Stomach (tissue), 9 donors: ENCODE data around the gene ABCF2. TPM values are rescaled to one million over a fixed set of nuclear protein-coding genes. Genes with fewer than 3 reads are reported as not detected.

ENCODE experiments used
- DNase-seq, 2 donors: peaks; one replicate each; pipeline versions ENCODE4 v3.0.0 to v3.0.0-alpha.2; 2013 to 2019
- H3K27ac ChIP-seq, 5 donors: fragments of 200-600 bp in 4 of 5; sonication (generic) in 4 of 5; one replicate each; pipeline ENCODE4 v1.5.1; 2013 to 2019; ENCODE audit warnings: mild to moderate bottlenecking in 1 of 5, moderate library complexity in 1 of 5
- H3K27me3 ChIP-seq, 3 donors: fragments of 200-600 bp; sonication (generic); one replicate each; pipeline ENCODE4 v1.5.1; 2017 to 2019; ENCODE audit warnings: mixed run types in 1 of 3
- H3K36me3 ChIP-seq, 4 donors: fragments of 200-600 bp; sonication (generic); 1 replicate in 3 of 4; 2 replicates in 1 of 4; pipeline ENCODE4 v1.5.1; 2016 to 2019
- H3K4me1 ChIP-seq, 4 donors: fragments of 200-600 bp; sonication (generic); one replicate each; pipeline ENCODE4 v1.5.1; 2016 to 2019
- H3K4me3 ChIP-seq, 4 donors: fragments of 200-600 bp; sonication (generic) in 3 of 4; one replicate each; pipeline ENCODE4 v1.5.1; 2016 to 2019; ENCODE audit warnings: mild to moderate bottlenecking in 1 of 4
- H3K9me3 ChIP-seq, 4 donors: fragments of 200-600 bp; sonication (generic); one replicate each; pipeline ENCODE4 v1.5.1; 2016 to 2019
- CTCF ChIP-seq, 7 experiments: fragments of 450-650 bp in 4 of 7; fragments of 200-600 bp in 3 of 7; sonication (generic) in 3 of 7; IDR thresholded peaks; one replicate each; pipeline ENCODE4 v1.5.1; 2016 to 2019; ENCODE audit warnings: antibody characterized with exemption in 7 of 7, control low read depth in 2 of 7, mild to moderate bottlenecking in 1 of 7
- EP300 ChIP-seq: sonication (generic); formaldehyde crosslinking; IDR thresholded peaks from one replicate; pipeline ENCODE4 v1.6.1; 2017; ENCODE audit warnings: antibody characterized with exemption
- POLR2A ChIP-seq, 4 donors: fragments of 450-650 bp; IDR thresholded peaks; one replicate each; pipeline ENCODE4 v1.6.1; 2016; ENCODE audit warnings: antibody characterized with exemption in 4 of 4, control low read depth in 2 of 4, mild to moderate bottlenecking in 1 of 4, moderate library complexity in 1 of 4
- POLR2AphosphoS5 ChIP-seq, 3 donors: sonication (generic); formaldehyde crosslinking; IDR thresholded peaks; one replicate each; pipeline ENCODE4 v1.6.1; 2016; ENCODE audit warnings: antibody characterized with exemption in 3 of 3
- WGBS, 5 donors: extraction: QIAGEN DNeasy Blood & Tissue Kit in 3 of 5; methylation state at CpG; one replicate each; pipeline versions ENCODE4 v1.1.5 to v1.1.7; 2013 to 2018; 5-methylcytosine and 5-hydroxymethylcytosine counted together
- intact Hi-C: fragments of 100-400 bp; cut with DNase I; formaldehyde crosslinking; loops from one replicate; pipeline ENCODE4 v1.15.1; 2023; ENCODE audit warnings: low total_unique reads
- polyA plus RNA-seq, 3 donors: library from polyadenylated mRNA; stranded (reverse); fragments of 200-250 nt; gene quantifications; one replicate each; pipeline ENCODE4 v1.2.3, GENCODE V29; 2013
- total RNA-seq, 5 donors: library from RNA; depleted of rRNA; stranded (reverse); fragments of >200 nt; gene quantifications; one replicate each; pipeline versions ENCODE4 v1.1.0 to v1.2.3, GENCODE V29; 2014 to 2016
- donor health status: healthy with polysubstance abuse.
- donor health status: Bipolar disorder and iron deficiency.
- donor health status: healthy.

Gene ABCF2
- total and polyA plus RNA-seq, 8 donors, result 5.2 to 28.0 (median 15.2) TPM

GRCh38 chr7:151209588-151209987, 17.4 kb downstream of the ABCF2 start:
- no peak for DNase-seq
- Histone ChIP-seq H3K27ac (no peak overlapping the region), H3K36me3 (peaks cover 15 to 28% (median 26%) of the 10 kb centered on the region in 4 donors), H3K27me3 (peaks cover 0 to 22% (median 15%) of the 10 kb centered on the region in 3 donors), H3K4me3 (no peak overlapping the region), H3K4me1 (no peaks in the 10 kb centered on the region), H3K9me3 (no peaks in the 10 kb centered on the region)
- intact Hi-C loops, result no loop called here
- TF ChIP-seq POLR2AphosphoS5 (IDR thresholded peaks at IDR 0.05) (no peak), CTCF (IDR thresholded peaks at IDR 0.05) (no peak), POLR2A (IDR thresholded peaks at IDR 0.05) (no peak), EP300 (no peak)
- 73 to 88% (median 77%) methylated on average over 6 of the region's 6 CpGs for WGBS, 5 donors

DNA sequence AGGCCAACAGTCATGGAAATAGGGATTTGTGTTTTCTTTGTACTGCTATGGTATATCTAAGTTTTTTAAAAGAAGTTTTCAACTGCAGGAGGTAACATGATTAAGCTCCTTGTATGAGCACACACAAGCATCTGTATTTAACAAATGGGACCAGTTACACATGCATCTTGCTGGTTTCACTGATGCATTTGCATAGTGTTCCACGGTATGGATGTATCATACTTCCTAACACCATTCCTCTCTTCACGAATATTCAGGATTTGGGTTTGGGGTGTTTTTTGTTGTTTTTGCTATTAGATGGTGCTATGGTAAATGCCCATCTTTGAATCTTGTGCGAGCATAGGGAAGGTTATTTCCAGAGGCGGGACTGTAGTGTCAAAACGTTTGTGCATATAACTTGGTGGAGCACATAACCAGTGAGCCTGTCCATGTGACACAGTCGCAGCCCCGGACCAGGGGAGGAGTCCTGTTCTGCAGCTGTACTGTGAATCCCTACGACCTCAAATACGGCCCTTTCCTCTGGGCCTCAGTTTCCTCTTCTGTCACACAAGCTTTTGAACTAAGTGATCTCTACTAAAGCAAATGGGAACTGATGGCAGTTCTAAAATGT, 18.6 kb downstream of the ABCF2 start:
- no peak for DNase-seq
- H3K36me3 ChIP-seq, result peaks cover 4 to 16% (median 14%) of the 10 kb centered on the region in 4 donors
- intact Hi-C loops, result no loop called here
- TF ChIP-seq EP300 (no peak), CTCF (IDR thresholded peaks at IDR 0.05) (no peak), POLR2A (IDR thresholded peaks at IDR 0.05) (no peak), POLR2AphosphoS5 (IDR thresholded peaks at IDR 0.05) (no peak)
- H3K27ac ChIP-seq, result no peak overlapping the region
- H3K27me3 ChIP-seq, result peaks cover 0 to 34% (median 21%) of the 10 kb centered on the region in 3 donors
- no peaks in the 10 kb centered on the region for H3K9me3 ChIP-seq
- no peak overlapping the region for H3K4me3 ChIP-seq
- 65 to 71% (median 67%) methylated on average over 9 of the region's 9 CpGs for WGBS, 5 donors
- no peaks in the 10 kb centered on the region for H3K4me1 ChIP-seq

- DNase-seq, result no peak
- H3K4me1 ChIP-seq, result no peaks in the 10 kb centered on the region
- peaks cover 0 to 40% (median 21%) of the 10 kb centered on the region in 3 donors for H3K27me3 ChIP-seq
- H3K27ac ChIP-seq, result no peak overlapping the region
- no peak overlapping the region for H3K4me3 ChIP-seq
- 55 to 63% (median 60%) methylated on average over 10 to 12 of the region's 12 CpGs for WGBS, 5 donors
- no peaks in the 10 kb centered on the region for H3K9me3 ChIP-seq
- peaks cover 0 to 11% (median 8%) of the 10 kb centered on the region in 4 donors for H3K36me3 ChIP-seq
- no peak for TF ChIP-seq POLR2AphosphoS5 (IDR thresholded peaks at IDR 0.05)
- TF ChIP-seq CTCF (IDR thresholded peaks at IDR 0.05), result no peak
- TF ChIP-seq POLR2A (IDR thresholded peaks at IDR 0.05), result no peak
- no peak for TF ChIP-seq EP300
- intact Hi-C loops, result no loop called here
Measured at GRCh38 chr7:151207804-151208203, 19.2 kb downstream of the ABCF2 start.

DNA sequence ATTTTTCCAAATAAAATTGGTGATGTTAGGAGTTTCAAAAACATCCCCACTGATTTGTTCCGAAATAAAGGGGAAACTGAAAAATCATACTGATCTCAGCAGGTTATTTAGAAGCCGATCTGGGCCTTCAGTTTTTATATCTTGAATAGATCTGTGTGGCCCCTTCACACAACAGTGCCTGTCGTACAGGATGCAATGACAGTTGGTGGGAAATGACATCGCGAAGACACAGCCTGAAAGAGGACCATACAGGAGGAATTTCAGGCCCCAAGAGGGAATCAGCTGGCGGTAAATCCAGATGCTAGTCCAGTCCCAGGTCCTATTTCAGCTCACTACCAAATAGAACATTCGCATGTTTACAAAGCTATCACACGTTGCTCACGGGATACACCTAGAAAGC, 19.7 kb downstream of the ABCF2 start:
- peaks cover 0 to 42% (median 21%) of the 10 kb centered on the region in 3 donors for H3K27me3 ChIP-seq
- 57 to 65% (median 60%) methylated on average over 9 of the region's 9 CpGs for WGBS, 5 donors
- H3K4me1 ChIP-seq, result no peaks in the 10 kb centered on the region
- intact Hi-C loops, result no loop called here
- peaks cover 0 to 6% (median 4%) of the 10 kb centered on the region in 4 donors for H3K36me3 ChIP-seq
- H3K27ac ChIP-seq, result no peak overlapping the region
- no peak for DNase-seq
- TF ChIP-seq CTCF (IDR thresholded peaks at IDR 0.05) (no peak), EP300 (no peak), POLR2AphosphoS5 (IDR thresholded peaks at IDR 0.05) (no peak), POLR2A (IDR thresholded peaks at IDR 0.05) (no peak)
- H3K9me3 ChIP-seq, result no peaks in the 10 kb centered on the region
- H3K4me3 ChIP-seq, result no peak overlapping the region
